Endodermal cell (in vitro differentiated cells): ENCODE results near the gene GOLPH3. TPM values are rescaled to one million over a fixed set of nuclear protein-coding genes. Genes with fewer than 3 reads are reported as not detected.
A peak's percentile ranks its signal among the peaks of the same experiment; 100 is the strongest.

Source experiments
- DNase-seq: peaks from one replicate; pipeline ENCODE4 v3.0.0-alpha.2; 2017
- H3K27ac ChIP-seq: 2 replicates; pipeline ENCODE4 v1.5.1; 2013; ENCODE audit warnings: mild to moderate bottlenecking, low read depth, low read length, moderate library complexity
- H3K27me3 ChIP-seq: 2 replicates; pipeline ENCODE4 v1.6.1; 2013; ENCODE audit warnings: mild to moderate bottlenecking, low read length, moderate library complexity; ENCODE audit not compliant: insufficient read depth, control insufficient read depth, poor library complexity, severe bottlenecking
- H3K36me3 ChIP-seq: 2 replicates; pipeline ENCODE4 v1.7.0; 2013; ENCODE audit warnings: mild to moderate bottlenecking, low read length, moderate library complexity; ENCODE audit not compliant: control insufficient read depth, insufficient read depth
- H3K4me1 ChIP-seq: one replicate; pipeline ENCODE4 v1.7.0; 2013; ENCODE audit warnings: low read length; ENCODE audit not compliant: control insufficient read depth, insufficient read depth
- H3K4me3 ChIP-seq: 2 replicates; pipeline ENCODE4 v1.5.1; 2013; ENCODE audit warnings: mild to moderate bottlenecking, low read length, moderate library complexity
- H3K9ac ChIP-seq: 2 replicates; pipeline ENCODE4 v1.6.1; 2013; ENCODE audit warnings: mild to moderate bottlenecking, low read length, moderate library complexity; ENCODE audit not compliant: poor library complexity, severe bottlenecking; ENCODE audit errors: extremely low read depth
- H3K9me3 ChIP-seq: 2 replicates; pipeline ENCODE4 v1.6.1; 2013; ENCODE audit warnings: mild to moderate bottlenecking, low read length, moderate library complexity; ENCODE audit not compliant: control insufficient read depth
- H3K27ac Mint-ChIP-seq: 2 replicates; pipeline ENCODE4 v1.8.0; 2020; ENCODE audit warnings: mixed read lengths
- H3K27me3 Mint-ChIP-seq: 2 replicates; pipeline ENCODE4 v1.8.0; 2021; ENCODE audit warnings: mild to moderate bottlenecking, mixed read lengths; ENCODE audit not compliant: insufficient read depth
- H3K36me3 Mint-ChIP-seq: 2 replicates; pipeline ENCODE4 v1.8.0; 2020; ENCODE audit warnings: low read depth, mixed read lengths
- H3K4me1 Mint-ChIP-seq: 2 replicates; pipeline ENCODE4 v1.8.0; 2020; ENCODE audit warnings: mixed read lengths
- H3K4me3 Mint-ChIP-seq: 2 replicates; pipeline ENCODE4 v1.8.0; 2020; ENCODE audit warnings: mild to moderate bottlenecking, moderate library complexity, mixed read lengths
- H3K9me3 Mint-ChIP-seq: 2 replicates; pipeline ENCODE4 v1.8.0; 2020; ENCODE audit warnings: mild to moderate bottlenecking, mixed read lengths
- CTCF ChIP-seq: fragments of 200-600 bp; sonication (generic); conservative IDR thresholded peaks from 2 replicates; pipeline ENCODE4 v1.5.0; 2021; ENCODE audit warnings: antibody characterized with exemption, mild to moderate bottlenecking
- WGBS, 2 experiments: methylation state at CpG; one replicate each; pipeline versions ENCODE4 v1.1.5 to v1.1.7; 2013; ENCODE audit warnings: missing lambda C conversion rate in 2 of 2, mixed read lengths in 1 of 2; ENCODE audit not compliant: insufficient coverage in 1 of 2, insufficient read length in 1 of 2; 5-methylcytosine and 5-hydroxymethylcytosine counted together
- total RNA-seq, 2 donors: library from RNA; stranded (reverse); fragmentation: NEBNext Ultra II Directional in 1 of 2; extraction: Animal tissue kit (Norgen Biotek cat#: 25700) in 1 of 2; gene quantifications; 2 replicates in 1 of 2; 3 replicates in 1 of 2; pipeline ENCODE4 v1.2.1, GENCODE V29; 2021

The GOLPH3 gene
- total RNA-seq, 2 donors from 2014 or later = 89.4 to 90.7 TPM

GRCh38 chr5:32202394-32202793 lies 28.3 kb upstream of the GOLPH3 start:
- TF ChIP-seq CTCF = no peak
- Mint-ChIP-seq H3K4me3 (no peak overlapping the region), H3K27ac (no peak overlapping the region), H3K9me3 (peaks cover 9% of the 10 kb centered on the region), H3K27me3 (no peaks in the 10 kb centered on the region), H3K4me1 (no peaks in the 10 kb centered on the region), H3K36me3 (no peaks in the 10 kb centered on the region)
- no peak for DNase-seq
- no peaks in the 10 kb centered on the region for H3K4me1 ChIP-seq
- H3K27ac ChIP-seq = no peak overlapping the region
- H3K4me3 ChIP-seq = no peak overlapping the region
- H3K9me3 ChIP-seq = peaks cover 6% of the 10 kb centered on the region
- no peaks in the 10 kb centered on the region for H3K27me3 ChIP-seq
- H3K36me3 ChIP-seq = no peaks in the 10 kb centered on the region
- 95 to 100% methylated on average over 1 to 2 of the region's 2 CpGs for WGBS, 2 experiments
- no peak overlapping the region for H3K9ac ChIP-seq

- no peak for TF ChIP-seq CTCF
- no peaks in the 10 kb centered on the region for H3K4me1 ChIP-seq
- H3K27ac ChIP-seq = no peak overlapping the region
- Mint-ChIP-seq H3K9me3 (no peaks in the 10 kb centered on the region), H3K27me3 (no peaks in the 10 kb centered on the region), H3K4me3 (no peak overlapping the region), H3K27ac (no peak overlapping the region), H3K4me1 (no peaks in the 10 kb centered on the region), H3K36me3 (no peaks in the 10 kb centered on the region)
- no peaks in the 10 kb centered on the region for H3K9me3 ChIP-seq
- H3K9ac ChIP-seq = no peak overlapping the region
- H3K36me3 ChIP-seq = no peaks in the 10 kb centered on the region
- no peak overlapping the region for H3K4me3 ChIP-seq
- DNase-seq = no peak
- H3K27me3 ChIP-seq = no peaks in the 10 kb centered on the region
- 91 to 100% methylated on average over 1 to 3 of the region's 3 CpGs for WGBS, 2 experiments
Measured at GRCh38 chr5:32201122-32201753, 27.1 kb upstream of the GOLPH3 start.

GRCh38 chr5:32197032-32197431 lies 22.9 kb upstream of the GOLPH3 start:
- Histone ChIP-seq H3K27ac (no peak overlapping the region), H3K9me3 (no peaks in the 10 kb centered on the region), H3K36me3 (no peaks in the 10 kb centered on the region), H3K4me3 (no peak overlapping the region), H3K4me1 (no peaks in the 10 kb centered on the region), H3K9ac (no peak overlapping the region), H3K27me3 (no peaks in the 10 kb centered on the region)
- 93 to 96% methylated on average over 6 of the region's 6 CpGs for WGBS, 2 experiments
- no peak overlapping the region for H3K4me3 Mint-ChIP-seq
- no peaks in the 10 kb centered on the region for H3K36me3 Mint-ChIP-seq
- no peaks in the 10 kb centered on the region for H3K27me3 Mint-ChIP-seq
- no peaks in the 10 kb centered on the region for H3K4me1 Mint-ChIP-seq
- no peak overlapping the region for H3K27ac Mint-ChIP-seq
- no peaks in the 10 kb centered on the region for H3K9me3 Mint-ChIP-seq
- DNase-seq = no peak
- TF ChIP-seq CTCF = peak; percentile 31
